GM18499 (cell line): ENCODE results near the gene CEACAM1.
"Not testable (repeated sequence)": the region's sequence is repeated elsewhere in the genome, so short reads cannot be mapped to it uniquely, and the experiment has no call there.

ENCODE experiments used
- ATAC-seq: cut with Tn5 transposase; IDR thresholded peaks from one replicate; pipeline ENCODE4 v1.9.1; 2021; ENCODE audit warnings: moderate number of reproducible peaks; ENCODE audit not compliant: insufficient read depth, unreplicated experiment

The CEACAM1 gene

DNA sequence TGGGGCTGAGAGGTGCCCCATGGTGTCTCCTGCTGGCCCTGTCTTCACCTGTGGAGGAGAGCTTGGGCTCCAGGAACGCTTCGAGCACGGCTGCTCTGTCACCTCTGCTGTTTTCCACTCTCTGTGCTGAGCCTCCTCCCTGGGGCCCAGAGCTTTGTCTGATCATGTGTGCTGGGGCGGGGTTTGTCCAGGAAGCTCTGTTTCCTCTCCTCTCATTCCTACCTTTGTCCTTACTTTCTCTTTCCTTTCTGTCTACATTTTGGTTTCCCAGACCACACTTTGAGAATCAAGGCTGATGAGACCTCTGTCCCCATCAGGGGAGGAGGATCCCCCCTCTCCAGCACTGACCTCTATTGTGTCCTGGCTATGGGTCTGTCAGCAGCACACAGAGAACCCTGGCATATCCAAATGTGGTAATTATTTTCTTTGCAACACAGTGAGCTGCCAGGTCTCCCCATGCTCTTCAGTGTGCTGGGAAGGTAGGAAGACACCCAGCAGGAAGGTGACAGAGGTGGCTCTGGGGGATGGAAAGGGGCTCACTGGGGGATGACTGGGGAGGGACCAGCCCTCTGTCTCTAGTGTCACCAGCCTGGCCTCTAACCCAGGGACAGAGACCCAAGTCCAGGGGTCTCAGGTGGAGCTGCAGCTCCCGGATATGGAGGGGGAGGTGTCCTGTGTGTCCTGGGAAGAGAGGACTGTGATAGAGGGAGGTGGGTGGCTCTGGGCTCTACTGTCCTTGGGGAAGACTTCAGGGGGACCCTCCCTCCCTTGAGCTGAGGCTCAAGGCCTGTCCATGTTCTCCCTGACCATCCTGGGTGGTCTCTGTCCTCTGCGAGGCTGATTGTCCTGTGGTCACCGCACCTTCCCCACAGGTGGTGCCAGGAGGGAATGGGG, at the start of gene CEACAM1:
TSS of gene CEACAM1 (minus strand) at position 128 of the 894 bp plus-strand sequence. CDS start at position 21, 107 bp downstream.
- ATAC-seq: no peak

DNA sequence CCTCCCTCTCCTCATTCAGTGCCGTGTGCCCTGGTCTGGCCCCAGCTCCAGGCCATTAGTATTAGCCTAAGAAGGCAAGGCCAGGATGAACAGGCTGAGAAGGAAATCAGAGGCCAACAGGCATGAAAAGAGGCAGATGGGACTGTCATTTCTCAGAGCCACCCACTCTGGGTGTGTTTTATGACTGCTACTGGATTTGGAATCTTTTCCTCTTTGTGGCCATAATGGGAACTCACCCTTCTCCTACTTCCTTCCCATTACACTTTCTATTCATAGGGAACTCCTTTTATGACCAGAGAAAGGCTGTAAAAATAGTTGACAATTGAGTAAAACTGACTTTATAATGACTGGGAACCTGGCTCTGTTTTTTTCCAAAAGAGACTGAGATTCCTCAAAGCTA, 48.7 kb upstream of the CEACAM1 start:
- ATAC-seq: no peak

DNA sequence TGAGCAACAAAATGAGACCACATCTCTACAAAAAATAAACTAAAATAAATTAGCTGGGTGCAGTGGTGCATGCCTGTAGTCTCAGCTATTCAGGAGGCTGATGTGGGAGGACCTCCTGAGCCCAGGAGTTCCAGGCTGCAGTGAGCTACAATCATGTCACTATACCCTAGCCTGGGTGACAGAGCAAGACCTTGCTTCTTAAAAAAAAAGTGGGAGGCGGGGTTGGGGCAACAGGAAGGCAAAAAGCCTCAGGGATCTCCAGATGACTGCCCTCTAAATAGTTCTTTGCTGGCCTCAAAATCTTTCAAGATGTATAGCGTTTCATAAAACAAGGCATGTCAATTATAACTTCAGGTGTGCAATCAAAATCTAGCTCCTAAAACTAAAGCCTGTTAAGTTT, 48.0 kb upstream of the CEACAM1 start:
- no peak for ATAC-seq

- ATAC-seq: no peak
Observed at GRCh38 chr19:42573642-42574041, 45.4 kb upstream of the CEACAM1 start.

DNA sequence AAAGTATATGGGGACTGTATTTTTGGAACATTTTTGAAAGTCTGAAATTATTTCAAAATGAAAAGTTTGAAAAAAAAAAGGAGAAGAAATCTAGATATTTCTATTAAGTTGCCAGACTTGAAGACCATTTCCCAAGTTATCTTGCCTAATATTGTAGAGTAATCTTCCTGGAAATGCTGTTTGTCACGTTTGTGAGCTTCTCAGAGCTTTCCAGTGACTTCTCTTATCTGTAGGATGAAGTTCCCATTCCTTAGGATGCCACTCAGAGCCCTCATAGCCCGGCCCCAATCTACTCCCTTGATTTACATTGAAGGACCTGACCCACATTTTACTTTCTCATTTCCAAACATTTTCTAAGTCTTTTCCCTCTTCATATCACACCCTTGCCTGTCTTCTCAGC, 42.8 kb upstream of the CEACAM1 start:
- no peak for ATAC-seq

DNA sequence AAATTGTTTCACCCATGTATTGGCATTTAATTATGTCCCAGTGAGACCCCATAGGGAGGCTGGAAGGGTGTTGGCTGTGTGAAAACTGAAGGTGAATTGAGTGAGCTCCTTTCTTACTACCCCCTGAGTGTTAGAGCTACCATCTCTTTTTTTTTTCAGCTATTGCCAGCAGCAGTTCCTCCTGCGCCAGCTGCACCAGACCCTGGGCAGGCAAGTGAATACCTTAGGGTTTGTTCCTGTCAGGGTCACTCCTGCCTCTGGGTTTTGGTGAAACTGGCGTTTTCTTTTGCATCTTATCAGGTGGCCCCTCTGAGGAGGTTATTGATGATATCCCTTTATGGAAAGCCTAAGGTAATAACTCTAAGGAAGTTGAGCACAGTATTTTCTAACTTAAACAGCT, 40.9 kb upstream of the CEACAM1 start:
- no peak for ATAC-seq

DNA sequence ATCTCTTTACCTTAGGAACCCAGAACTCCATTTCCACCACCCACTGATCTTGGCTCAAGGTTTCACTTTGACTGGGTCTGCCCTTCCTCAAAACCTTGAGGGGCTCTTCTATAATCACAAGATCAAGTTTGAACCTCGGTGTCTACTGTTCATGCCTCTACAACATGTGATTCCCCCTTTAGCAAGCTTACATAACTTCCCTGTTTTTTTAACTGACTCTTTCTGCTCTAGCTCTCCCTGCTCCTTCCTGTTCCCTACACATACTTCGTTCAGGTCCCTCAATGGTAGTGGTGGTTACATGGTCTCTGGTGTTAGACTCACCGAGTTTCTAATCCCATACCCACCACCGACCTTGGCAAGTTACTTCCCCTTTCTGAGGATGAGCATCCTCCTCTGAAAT, 39.7 kb upstream of the CEACAM1 start:
- no peak for ATAC-seq

DNA sequence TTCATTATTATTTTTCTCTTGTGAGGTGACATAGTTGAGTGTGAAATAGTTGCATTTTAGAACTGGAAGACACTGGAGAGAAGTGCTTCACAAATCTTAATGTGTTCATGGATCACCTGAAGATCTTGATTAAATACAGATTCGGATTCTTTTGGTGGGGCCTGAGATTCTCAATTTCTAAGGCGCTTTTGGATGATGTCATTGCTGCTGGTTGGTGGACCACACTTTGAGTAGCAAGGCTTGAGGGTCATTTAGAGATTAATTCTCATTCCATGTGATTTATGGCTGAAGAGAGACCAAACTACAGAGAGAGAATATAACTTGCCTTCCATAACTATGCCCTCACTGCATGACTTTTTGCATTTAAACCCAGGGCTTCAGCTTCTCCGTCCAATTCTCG, 39.3 kb upstream of the CEACAM1 start:
- ATAC-seq: no peak

DNA sequence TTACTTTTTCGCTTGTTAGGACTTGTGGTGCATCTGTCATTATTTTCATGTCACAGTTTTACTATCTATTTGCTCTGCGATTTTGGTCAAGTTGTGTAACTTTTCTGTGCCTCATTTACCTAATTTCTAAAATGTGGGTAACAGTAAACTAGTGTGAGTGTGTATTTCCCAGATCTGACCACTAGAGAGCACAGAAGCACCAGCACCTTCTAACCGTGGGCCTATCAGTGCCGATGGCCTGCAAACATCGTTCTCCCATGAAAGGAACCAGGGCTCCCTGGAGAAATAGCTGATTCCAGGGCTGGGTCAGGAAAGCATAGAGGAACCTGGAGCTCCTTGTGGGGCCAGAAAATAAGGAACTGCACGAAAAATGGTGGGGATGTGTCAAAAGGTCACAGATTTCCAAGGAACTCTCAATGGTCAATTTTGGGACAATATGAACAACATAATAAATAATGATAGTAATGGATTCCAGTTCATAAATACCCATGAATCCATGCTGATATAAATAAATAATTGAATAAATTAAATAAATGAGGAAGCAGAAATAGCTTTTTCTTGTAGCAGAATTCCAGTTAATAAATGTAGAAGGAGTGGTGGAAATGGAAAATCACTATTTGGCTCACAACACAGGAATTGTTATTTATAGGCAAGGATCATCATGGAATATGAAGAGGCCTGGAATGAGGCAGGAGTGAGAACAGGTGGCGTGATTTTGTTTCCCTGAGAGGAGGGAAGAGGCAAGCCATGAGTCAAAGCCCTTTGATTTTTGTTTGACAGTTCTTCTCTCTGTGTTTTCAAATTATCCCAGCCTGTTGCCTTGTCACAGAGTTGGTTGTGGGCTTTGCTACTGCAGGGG, 35.3 kb upstream of the CEACAM1 start:
- no peak for ATAC-seq

GRCh38 chr19:42561512-42561911, 33.2 kb upstream of the CEACAM1 start:
- no peak for ATAC-seq

- ATAC-seq: no peak
Observed at GRCh38 chr19:42560731-42561130, 32.5 kb upstream of the CEACAM1 start.

- ATAC-seq: no peak
Observed at GRCh38 chr19:42558450-42559150, 30.3 kb upstream of the CEACAM1 start.

DNA sequence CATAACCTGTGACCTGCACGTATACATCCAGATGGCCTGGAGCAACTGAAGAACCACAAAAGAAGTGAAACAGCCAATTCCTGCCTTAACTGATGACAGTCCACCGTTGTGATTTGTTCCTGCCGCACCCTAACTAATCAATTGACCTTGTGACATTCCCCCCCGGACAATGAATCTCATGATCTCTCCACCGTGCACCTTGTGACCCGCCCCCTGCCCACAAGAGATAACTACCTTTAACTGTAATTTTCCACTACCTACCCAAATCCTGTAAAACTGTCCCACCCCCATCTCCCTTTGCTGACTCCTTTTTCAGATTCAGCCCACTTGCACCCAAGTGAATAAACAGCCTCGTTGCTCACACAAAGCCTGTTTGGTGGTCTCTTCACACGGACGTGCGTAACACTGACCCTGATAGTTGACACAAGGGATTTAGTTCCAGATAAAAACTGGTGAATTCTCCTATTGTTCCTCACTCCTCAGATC, 29.1 kb upstream of the CEACAM1 start:
- ATAC-seq: not testable (repeated sequence)

DNA sequence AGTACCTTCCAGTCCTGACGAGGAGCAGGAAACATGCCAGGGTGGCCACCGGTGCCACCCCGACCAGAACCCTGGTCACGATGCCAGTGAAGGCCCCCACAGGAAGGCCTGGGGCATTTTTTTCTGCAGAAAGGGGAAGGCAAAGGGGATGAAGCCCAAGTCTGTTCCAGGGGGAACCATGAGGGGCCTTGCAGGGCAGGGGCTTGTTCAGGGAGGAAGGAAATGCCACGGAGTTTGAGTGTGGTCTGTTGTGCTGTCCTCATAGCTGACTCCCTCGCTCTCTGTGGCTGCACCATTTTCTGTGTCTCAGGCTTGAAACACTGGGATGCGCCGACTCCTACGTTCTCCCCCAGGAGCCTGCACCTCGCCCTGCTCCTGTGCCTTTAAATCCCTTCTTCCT, 27.5 kb upstream of the CEACAM1 start:
- no peak for ATAC-seq

DNA sequence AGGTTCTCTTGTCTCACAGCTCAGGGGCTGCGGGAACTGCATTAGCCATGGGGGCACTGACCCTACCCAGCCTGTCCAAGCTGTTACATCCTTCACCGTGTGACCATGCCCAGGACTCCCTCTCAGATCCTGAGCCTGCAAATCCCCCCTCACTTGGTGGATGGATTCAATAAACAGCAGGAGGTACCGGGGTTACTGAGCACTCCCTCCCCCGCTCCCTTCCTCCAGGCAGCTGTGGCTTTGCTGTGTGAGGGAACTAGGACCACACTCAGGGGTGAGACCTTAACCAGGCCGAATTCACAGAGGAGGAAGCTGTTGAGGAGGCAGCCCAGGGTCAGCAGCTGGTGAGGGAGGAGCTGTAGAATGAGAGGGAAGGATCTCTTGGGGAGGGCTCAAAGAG, 27.0 kb upstream of the CEACAM1 start:
- no peak for ATAC-seq

GRCh38 chr19:42554046-42554575, 25.8 kb upstream of the CEACAM1 start:
- ATAC-seq: no peak

DNA sequence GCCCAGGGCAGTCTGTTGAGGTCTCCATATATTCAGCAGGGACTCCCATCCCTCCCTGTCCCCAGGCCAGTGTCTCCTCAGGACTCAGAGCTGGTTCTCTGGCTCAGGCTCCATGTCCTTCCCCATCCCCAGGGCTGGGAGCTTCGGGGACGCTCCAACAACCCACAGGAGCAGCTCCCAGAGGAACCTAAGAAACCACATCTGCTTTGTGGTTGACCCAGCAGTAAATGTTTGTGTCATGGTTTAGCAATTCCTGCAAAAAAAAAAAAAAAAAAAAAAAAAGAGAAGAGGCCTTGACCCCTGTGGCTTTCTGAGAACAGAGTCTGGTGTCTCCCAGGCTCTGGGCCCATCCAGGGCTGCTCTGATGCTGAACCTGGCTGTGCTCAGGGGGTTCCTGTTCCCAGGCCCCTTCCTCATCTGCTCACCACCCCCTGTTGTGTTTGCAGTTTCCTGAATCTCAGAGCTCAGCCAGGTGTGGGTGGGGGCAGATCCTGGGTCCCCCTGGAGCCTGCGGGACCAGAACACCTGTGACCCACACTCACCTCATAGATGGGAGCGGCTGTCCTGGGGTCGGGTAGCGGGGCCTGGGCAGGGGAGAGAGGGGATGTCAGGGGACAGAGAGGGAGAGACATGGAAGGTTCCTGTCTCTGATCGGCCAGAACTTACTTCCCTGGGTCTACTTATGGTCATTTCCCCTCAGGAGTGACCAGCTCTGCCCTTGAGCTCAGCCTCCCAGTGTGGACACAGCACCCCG, 25.2 kb upstream of the CEACAM1 start:
- ATAC-seq: no peak

- no peak for ATAC-seq
Observed at GRCh38 chr19:42552086-42553065, 24.1 kb upstream of the CEACAM1 start.
